ENCODE measurements around the gene SERPINA5. TPM values are rescaled to one million over a fixed set of nuclear protein-coding genes. Genes with fewer than 3 reads are reported as not detected.

SERPINA5 gene
- polyA plus RNA-seq, 2 of the 4 experiments (the other 2 are of a cell fraction) = 0.74 to 0.78 TPM

DNA sequence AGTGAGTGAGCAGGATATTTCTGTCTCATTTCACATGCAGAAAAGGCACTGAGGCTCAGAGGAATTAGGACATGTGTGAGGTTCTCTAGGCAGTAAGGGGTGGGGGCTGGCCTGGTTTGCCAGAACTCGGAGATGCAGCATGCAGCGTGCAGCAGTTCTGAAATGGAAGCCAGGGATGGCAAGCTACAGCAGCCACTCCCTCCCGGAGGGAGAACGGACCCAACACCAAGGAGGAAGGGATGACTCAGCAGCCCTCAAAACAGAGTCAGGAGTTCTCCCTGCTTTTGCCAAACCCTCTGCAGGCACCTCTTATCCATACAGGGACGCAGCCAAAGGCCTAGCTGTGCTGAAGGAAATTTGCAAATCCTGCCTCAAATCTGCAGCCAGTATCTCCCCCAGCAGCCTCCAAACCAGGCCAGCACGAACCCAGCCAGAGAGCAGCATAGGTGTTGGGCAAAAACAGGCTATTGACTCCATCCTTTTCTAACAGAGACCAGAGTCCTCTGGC, 20.7 kb downstream of the SERPINA5 start (continued):
- TF ChIP-seq, protein P1, sequence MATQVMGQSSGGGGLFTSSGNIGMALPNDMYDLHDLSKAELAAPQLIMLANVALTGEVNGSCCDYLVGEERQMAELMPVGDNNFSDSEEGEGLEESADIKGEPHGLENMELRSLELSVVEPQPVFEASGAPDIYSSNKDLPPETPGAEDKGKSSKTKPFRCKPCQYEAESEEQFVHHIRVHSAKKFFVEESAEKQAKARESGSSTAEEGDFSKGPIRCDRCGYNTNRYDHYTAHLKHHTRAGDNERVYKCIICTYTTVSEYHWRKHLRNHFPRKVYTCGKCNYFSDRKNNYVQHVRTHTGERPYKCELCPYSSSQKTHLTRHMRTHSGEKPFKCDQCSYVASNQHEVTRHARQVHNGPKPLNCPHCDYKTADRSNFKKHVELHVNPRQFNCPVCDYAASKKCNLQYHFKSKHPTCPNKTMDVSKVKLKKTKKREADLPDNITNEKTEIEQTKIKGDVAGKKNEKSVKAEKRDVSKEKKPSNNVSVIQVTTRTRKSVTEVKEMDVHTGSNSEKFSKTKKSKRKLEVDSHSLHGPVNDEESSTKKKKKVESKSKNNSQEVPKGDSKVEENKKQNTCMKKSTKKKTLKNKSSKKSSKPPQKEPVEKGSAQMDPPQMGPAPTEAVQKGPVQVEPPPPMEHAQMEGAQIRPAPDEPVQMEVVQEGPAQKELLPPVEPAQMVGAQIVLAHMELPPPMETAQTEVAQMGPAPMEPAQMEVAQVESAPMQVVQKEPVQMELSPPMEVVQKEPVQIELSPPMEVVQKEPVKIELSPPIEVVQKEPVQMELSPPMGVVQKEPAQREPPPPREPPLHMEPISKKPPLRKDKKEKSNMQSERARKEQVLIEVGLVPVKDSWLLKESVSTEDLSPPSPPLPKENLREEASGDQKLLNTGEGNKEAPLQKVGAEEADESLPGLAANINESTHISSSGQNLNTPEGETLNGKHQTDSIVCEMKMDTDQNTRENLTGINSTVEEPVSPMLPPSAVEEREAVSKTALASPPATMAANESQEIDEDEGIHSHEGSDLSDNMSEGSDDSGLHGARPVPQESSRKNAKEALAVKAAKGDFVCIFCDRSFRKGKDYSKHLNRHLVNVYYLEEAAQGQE (IDR thresholded peaks at IDR 0.05) = no peak
- peak; percentile 56; the same call in 1 of the 2 replicates for TF ChIP-seq ZNF302 (CRISPR knock-in tag; IDR thresholded peaks at IDR 0.05)
- TF ChIP-seq, protein P2, sequence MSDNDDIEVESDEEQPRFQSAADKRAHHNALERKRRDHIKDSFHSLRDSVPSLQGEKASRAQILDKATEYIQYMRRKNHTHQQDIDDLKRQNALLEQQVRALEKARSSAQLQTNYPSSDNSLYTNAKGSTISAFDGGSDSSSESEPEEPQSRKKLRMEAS (IDR thresholded peaks at IDR 0.05) = peak; percentile 80
- TF ChIP-seq ZSCAN20 (CRISPR knock-in tag; IDR thresholded peaks at IDR 0.05) = no peak
- TF ChIP-seq PHF8 (IDR thresholded peaks at IDR 0.05; ENCODE audit: borderline replicate concordance, low read depth) = no peak
- TF ChIP-seq NFE2L2 (conservative IDR thresholded peaks at IDR 0.05; ENCODE audit: low read length) = peak; percentile 73
- no peak for TF ChIP-seq HOXA7 (CRISPR knock-in tag; IDR thresholded peaks at IDR 0.05)
- TF ChIP-seq KDM1A (IDR thresholded peaks at IDR 0.05; ENCODE audit: low read depth) = no peak
- TF ChIP-seq, protein P3, sequence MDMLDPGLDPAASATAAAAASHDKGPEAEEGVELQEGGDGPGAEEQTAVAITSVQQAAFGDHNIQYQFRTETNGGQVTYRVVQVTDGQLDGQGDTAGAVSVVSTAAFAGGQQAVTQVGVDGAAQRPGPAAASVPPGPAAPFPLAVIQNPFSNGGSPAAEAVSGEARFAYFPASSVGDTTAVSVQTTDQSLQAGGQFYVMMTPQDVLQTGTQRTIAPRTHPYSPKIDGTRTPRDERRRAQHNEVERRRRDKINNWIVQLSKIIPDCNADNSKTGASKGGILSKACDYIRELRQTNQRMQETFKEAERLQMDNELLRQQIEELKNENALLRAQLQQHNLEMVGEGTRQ (IDR thresholded peaks at IDR 0.05) = no peak
- no peak for TF ChIP-seq SMC3 (IDR thresholded peaks at IDR 0.05)
- TF ChIP-seq, protein P4, sequence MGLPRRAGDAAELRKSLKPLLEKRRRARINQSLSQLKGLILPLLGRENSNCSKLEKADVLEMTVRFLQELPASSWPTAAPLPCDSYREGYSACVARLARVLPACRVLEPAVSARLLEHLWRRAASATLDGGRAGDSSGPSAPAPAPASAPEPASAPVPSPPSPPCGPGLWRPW (IDR thresholded peaks at IDR 0.05) = no peak
- no peak for TF ChIP-seq HDAC2 (IDR thresholded peaks at IDR 0.05)
- TF ChIP-seq JUNB (IDR thresholded peaks at IDR 0.05) = no peak
- TF ChIP-seq FOSL2 (IDR thresholded peaks at IDR 0.05) = no peak
- peak; percentile 61 for TF ChIP-seq FOSL2 (CRISPR knock-in tag; IDR thresholded peaks at IDR 0.05)
- TF ChIP-seq ZFP36 (IDR thresholded peaks at IDR 0.05; ENCODE audit: borderline replicate concordance, partially characterized antibody) = no peak
- TF ChIP-seq CEBPB (IDR thresholded peaks at IDR 0.05) = no peak
- no peak for TF ChIP-seq EP300 (IDR thresholded peaks at IDR 0.05)
- no peak for TF ChIP-seq MAZ (IDR thresholded peaks at IDR 0.05; ENCODE audit: borderline replicate concordance, low read depth, low read length)
- 0 out of 2 replicates have a peak, but pooled peaks have one; percentile 11 for TF ChIP-seq HOXB13 (CRISPR knock-in tag; IDR thresholded peaks at IDR 0.05; ENCODE audit: low read depth)
- no peak for TF ChIP-seq NPAS2 (CRISPR knock-in tag; IDR thresholded peaks at IDR 0.05; ENCODE audit: borderline replicate concordance)
- TF ChIP-seq, protein P5, sequence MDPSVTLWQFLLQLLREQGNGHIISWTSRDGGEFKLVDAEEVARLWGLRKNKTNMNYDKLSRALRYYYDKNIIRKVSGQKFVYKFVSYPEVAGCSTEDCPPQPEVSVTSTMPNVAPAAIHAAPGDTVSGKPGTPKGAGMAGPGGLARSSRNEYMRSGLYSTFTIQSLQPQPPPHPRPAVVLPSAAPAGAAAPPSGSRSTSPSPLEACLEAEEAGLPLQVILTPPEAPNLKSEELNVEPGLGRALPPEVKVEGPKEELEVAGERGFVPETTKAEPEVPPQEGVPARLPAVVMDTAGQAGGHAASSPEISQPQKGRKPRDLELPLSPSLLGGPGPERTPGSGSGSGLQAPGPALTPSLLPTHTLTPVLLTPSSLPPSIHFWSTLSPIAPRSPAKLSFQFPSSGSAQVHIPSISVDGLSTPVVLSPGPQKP (IDR thresholded peaks at IDR 0.05; ENCODE audit: low read depth, low read length) = no peak
- no peak for TF ChIP-seq MYC (IDR thresholded peaks at IDR 0.05; ENCODE audit: borderline replicate concordance, low read length)
- TF ChIP-seq CHD4 (IDR thresholded peaks at IDR 0.05; ENCODE audit: borderline replicate concordance) = no peak
- TF ChIP-seq FOSB (CRISPR knock-in tag; IDR thresholded peaks at IDR 0.05) = no peak
- no peak for TF ChIP-seq JUN (IDR thresholded peaks at IDR 0.05)

All from A549 (cell line).